H1 (cell line): ENCODE data around the gene SLC26A1. TPM values are rescaled to one million over a fixed set of nuclear protein-coding genes. Genes with fewer than 3 reads are reported as not detected.

Source experiments
- polyA plus RNA-seq, 7 experiments: library from polyadenylated mRNA; depleted of rRNA in 3 of 7; stranded (reverse) in 5 of 7; unstranded in 2 of 7; fragments of >200 nt in 5 of 7; fragments of 200-250 nt in 2 of 7; gene quantifications; 1 replicate in 5 of 7; 2 replicates in 1 of 7; 4 replicates in 1 of 7; pipeline versions ENCODE4 v1.2.1 to v1.2.3, GENCODE V29; 2011 to 2013; ENCODE audit warnings: missing spikeins in 2 of 7, mixed read lengths in 2 of 7
- total RNA-seq: library from RNA; stranded (reverse); fragmentation: NEBNext Ultra II Directional; extraction: Animal tissue kit (Norgen Biotek cat#: 25700); gene quantifications from 2 replicates; pipeline ENCODE4 v1.2.1, GENCODE V29; 2021
- TF ChIP-seq, protein P1 (sequence below), 3 experiments: IDR thresholded peaks; 1 replicate in 2 of 3; 2 replicates in 1 of 3; pipeline versions ENCODE4 v1.5.1 to v1.6.1; 2011; ENCODE audit warnings: low read length in 3 of 3, mild to moderate bottlenecking in 3 of 3, inconsistent platforms in 2 of 3, low read depth in 1 of 3, moderate library complexity in 1 of 3; ENCODE audit not compliant: insufficient read depth in 1 of 3; ENCODE audit errors: control extremely low read depth in 1 of 3

Gene SLC26A1
- total and polyA plus RNA-seq, 2 of the 8 experiments (the other 6 are each of a cell fraction or from before 2014, with no cell fraction given), result 0.11 TPM; not detected in 1

DNA sequence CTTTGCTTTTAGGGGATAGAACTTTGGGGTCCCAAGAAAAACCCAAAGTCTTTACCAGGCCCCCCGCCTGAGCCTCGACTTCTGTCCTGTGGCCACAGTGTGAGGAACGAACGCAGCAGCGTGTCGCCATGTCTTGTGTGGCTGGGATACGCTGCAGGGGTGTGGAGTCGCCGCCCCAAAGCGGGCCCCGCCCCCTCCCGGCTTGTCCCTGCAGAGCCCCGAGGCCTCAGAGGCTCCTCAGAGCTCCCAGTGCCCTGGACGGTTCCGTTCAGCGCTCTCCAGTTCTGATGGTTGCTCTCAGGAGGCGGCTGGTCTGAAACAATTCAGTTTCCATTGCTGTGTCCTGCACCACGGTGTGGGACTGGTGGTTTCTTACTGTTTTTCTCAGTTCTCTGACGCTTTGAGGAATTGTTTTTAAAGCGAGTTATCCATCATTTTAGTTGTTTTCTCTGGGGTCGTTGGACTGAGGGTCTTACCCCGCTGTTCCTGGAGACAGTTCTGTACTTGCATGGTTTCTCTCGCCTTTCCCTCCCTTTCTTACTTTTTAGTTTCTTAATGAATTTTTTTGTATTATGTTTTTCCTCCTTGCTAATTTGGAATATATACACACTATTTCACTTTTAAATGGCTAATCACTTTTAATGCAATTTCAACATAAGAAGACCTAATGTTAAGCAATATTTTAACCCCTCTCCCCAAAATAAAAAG, 7.9 kb downstream of the SLC26A1 start (continued):
- TF ChIP-seq, protein P1, sequence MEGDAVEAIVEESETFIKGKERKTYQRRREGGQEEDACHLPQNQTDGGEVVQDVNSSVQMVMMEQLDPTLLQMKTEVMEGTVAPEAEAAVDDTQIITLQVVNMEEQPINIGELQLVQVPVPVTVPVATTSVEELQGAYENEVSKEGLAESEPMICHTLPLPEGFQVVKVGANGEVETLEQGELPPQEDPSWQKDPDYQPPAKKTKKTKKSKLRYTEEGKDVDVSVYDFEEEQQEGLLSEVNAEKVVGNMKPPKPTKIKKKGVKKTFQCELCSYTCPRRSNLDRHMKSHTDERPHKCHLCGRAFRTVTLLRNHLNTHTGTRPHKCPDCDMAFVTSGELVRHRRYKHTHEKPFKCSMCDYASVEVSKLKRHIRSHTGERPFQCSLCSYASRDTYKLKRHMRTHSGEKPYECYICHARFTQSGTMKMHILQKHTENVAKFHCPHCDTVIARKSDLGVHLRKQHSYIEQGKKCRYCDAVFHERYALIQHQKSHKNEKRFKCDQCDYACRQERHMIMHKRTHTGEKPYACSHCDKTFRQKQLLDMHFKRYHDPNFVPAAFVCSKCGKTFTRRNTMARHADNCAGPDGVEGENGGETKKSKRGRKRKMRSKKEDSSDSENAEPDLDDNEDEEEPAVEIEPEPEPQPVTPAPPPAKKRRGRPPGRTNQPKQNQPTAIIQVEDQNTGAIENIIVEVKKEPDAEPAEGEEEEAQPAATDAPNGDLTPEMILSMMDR (IDR thresholded peaks at IDR 0.05; ENCODE audit: control extremely low read depth in 1 of 3, insufficient read depth in 1 of 3, low read depth in 1 of 3, low read length in 3 of 3), result 0 out of 4 replicates have a peak, but pooled peaks of 1 of the 3 experiments have one; percentile 4
- TF ChIP-seq, all 59 proteins: peak for 5
